GM18907 (cell line): ENCODE results near the gene MMP21.

ENCODE experiments used
- ATAC-seq: cut with Tn5 transposase; IDR thresholded peaks from one replicate; pipeline ENCODE4 v1.9.1; 2021; ENCODE audit warnings: mild to moderate bottlenecking, moderate library complexity; ENCODE audit not compliant: unreplicated experiment

MMP21 gene

GRCh38 chr10:125766511-125766910, 9.1 kb downstream of the MMP21 start:
- ATAC-seq: no peak

GRCh38 chr10:125765835-125766234, 9.8 kb downstream of the MMP21 start:
- no peak for ATAC-seq

GRCh38 chr10:125762692-125763648, 12.7 kb downstream of the MMP21 start:
- ATAC-seq: no peak

GRCh38 chr10:125761961-125762360, 13.7 kb downstream of the MMP21 start:
- ATAC-seq: no peak

- ATAC-seq: no peak
Measured at GRCh38 chr10:125757742-125758141, 17.9 kb downstream of the MMP21 start.

GRCh38 chr10:125756853-125757487, 18.7 kb downstream of the MMP21 start:
- no peak for ATAC-seq

- no peak for ATAC-seq
Measured at GRCh38 chr10:125756196-125756595, 19.4 kb downstream of the MMP21 start.

- ATAC-seq: no peak
Measured at GRCh38 chr10:125747417-125747816, 28.2 kb downstream of the MMP21 start.

- ATAC-seq: no peak
Measured at GRCh38 chr10:125744909-125745308, 30.7 kb downstream of the MMP21 start.

GRCh38 chr10:125742465-125742864, 33.2 kb downstream of the MMP21 start:
- ATAC-seq: no peak

GRCh38 chr10:125739994-125740679, 35.5 kb downstream of the MMP21 start:
- no peak for ATAC-seq

- ATAC-seq: no peak
Measured at GRCh38 chr10:125738206-125738605, 37.4 kb downstream of the MMP21 start.

- ATAC-seq: no peak
Measured at GRCh38 chr10:125734823-125735222, 40.8 kb downstream of the MMP21 start.

- ATAC-seq: no peak
Measured at GRCh38 chr10:125734148-125734547, 41.5 kb downstream of the MMP21 start.

- no peak for ATAC-seq
Measured at GRCh38 chr10:125727436-125727835, 48.2 kb downstream of the MMP21 start.

GRCh38 chr10:125726914-125727313, 48.7 kb downstream of the MMP21 start:
- no peak for ATAC-seq

GRCh38 chr10:125722811-125723210, 52.8 kb downstream of the MMP21 start:
- no peak for ATAC-seq

- ATAC-seq: peak; percentile 49
Measured at GRCh38 chr10:125721035-125721434, 54.6 kb downstream of the MMP21 start.

- ATAC-seq: no peak
Measured at GRCh38 chr10:125720002-125720382, 55.6 kb downstream of the MMP21 start.

GRCh38 chr10:125719173-125720001, 56.2 kb downstream of the MMP21 start, which contains the start of gene EDRF1:
EDRF1 (plus strand) TSS chr10:125719709; CDS start chr10:125719808, 99 bp downstream.
- peak; percentile 92 for ATAC-seq
